GM21723 (cell line): ENCODE results near the gene IL23R.

Experiments used
- ATAC-seq: cut with Tn5 transposase; IDR thresholded peaks from one replicate; pipeline ENCODE4 v1.9.1; 2021; ENCODE audit warnings: mild to moderate bottlenecking, moderate library complexity; ENCODE audit not compliant: unreplicated experiment

IL23R gene

GRCh38 chr1:67294836-67295617, 128.8 kb downstream of the IL23R start:
- ATAC-seq = no peak

DNA sequence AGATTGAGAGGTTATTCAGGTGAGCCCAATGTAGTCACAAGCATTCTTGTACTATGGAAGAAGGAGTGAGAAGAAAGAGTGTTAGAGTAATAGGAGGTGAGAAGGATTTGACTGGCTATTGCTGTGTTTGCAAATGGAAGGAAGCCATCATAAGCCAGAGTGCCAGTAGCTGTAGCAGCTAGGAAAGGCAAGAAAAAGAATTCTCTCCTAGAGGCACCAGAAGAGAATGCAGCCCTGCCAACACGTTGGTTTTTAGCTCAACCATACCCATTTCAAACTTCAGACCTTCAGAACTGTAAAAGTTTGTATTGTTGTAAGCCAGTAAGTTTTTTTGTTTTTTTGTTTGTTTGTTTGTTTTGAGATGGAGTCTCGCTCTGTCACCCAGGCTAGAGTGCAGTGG, 132.5 kb downstream of the IL23R start:
- no peak for ATAC-seq

- no peak for ATAC-seq
These were observed 133.0 kb downstream of the IL23R start for GRCh38 chr1:67299296-67299695.

GRCh38 chr1:67300561-67300960, 134.3 kb downstream of the IL23R start:
- no peak for ATAC-seq

DNA sequence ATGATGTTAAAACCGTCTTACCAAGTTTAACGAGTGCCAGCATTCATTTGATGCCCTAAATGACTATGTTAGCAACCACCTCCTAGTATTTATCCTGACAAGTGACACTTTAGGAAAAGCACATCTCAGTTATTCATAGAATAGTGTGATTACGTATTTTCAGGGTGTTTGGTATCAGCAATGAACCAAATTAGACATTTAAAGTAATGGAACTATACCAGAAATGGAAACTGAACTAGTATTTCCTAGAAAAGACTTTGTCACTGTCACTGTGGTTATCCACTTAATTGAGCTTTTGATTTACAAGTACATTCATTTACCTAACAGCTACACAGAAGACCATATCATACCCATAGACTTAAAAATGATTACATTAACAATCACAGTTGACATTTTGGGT, 137.8 kb downstream of the IL23R start:
- ATAC-seq = no peak

GRCh38 chr1:67306547-67306946, 140.3 kb downstream of the IL23R start:
- no peak for ATAC-seq

GRCh38 chr1:67307251-67308060, 141.2 kb downstream of the IL23R start, which contains the start of gene IL12RB2:
Gene IL12RB2, plus strand, starts transcription at chr1:67307873. Its CDS starts 12,496 bp downstream, at chr1:67320369.
- ATAC-seq = peak; percentile 75

GRCh38 chr1:67308136-67308535, 141.9 kb downstream of the IL23R start:
- ATAC-seq = peak; percentile 36
